Measurements from ENCODE around the gene SEC61A1.

SEC61A1 gene

GRCh38 chr3:128078322-128078721 lies 26.1 kb downstream of the SEC61A1 start:
- no peak for DNase-seq (ENCODE audit: low spot score)

GRCh38 chr3:128078875-128079274 lies 26.6 kb downstream of the SEC61A1 start:
- no peak for DNase-seq (ENCODE audit: low spot score)

GRCh38 chr3:128079823-128080222 lies 27.6 kb downstream of the SEC61A1 start:
- DNase-seq (ENCODE audit: low spot score) = no peak

GRCh38 chr3:128080323-128081080 lies 28.3 kb downstream of the SEC61A1 start:
- peak; percentile 73 for DNase-seq (ENCODE audit: low spot score)

GRCh38 chr3:128081226-128081625 lies 29.0 kb downstream of the SEC61A1 start:
- DNase-seq (ENCODE audit: low spot score) = no peak

- DNase-seq (ENCODE audit: low spot score) = peak; percentile 75
These were observed 29.6 kb downstream of the SEC61A1 start for GRCh38 chr3:128081846-128082245.

- DNase-seq (ENCODE audit: low spot score) = no peak
These were observed 30.3 kb downstream of the SEC61A1 start for GRCh38 chr3:128082546-128082945.

- DNase-seq (ENCODE audit: low spot score) = no peak
These were observed 31.2 kb downstream of the SEC61A1 start for GRCh38 chr3:128083396-128083795.

- no peak for DNase-seq (ENCODE audit: low spot score)
These were observed 31.9 kb downstream of the SEC61A1 start for GRCh38 chr3:128083980-128084674.

- DNase-seq (ENCODE audit: low spot score) = no peak
These were observed 32.4 kb downstream of the SEC61A1 start for GRCh38 chr3:128084675-128085021.

- DNase-seq (ENCODE audit: low spot score) = no peak
These were observed 36.9 kb downstream of the SEC61A1 start for GRCh38 chr3:128089135-128089534.

GRCh38 chr3:128091586-128091985 lies 39.3 kb downstream of the SEC61A1 start:
- DNase-seq (ENCODE audit: low spot score) = no peak

GRCh38 chr3:128094295-128095151 lies 42.3 kb downstream of the SEC61A1 start:
- no peak for DNase-seq (ENCODE audit: low spot score)

- DNase-seq (ENCODE audit: low spot score) = peak; percentile 93
These were observed 43.0 kb downstream of the SEC61A1 start for GRCh38 chr3:128095222-128095703.

- DNase-seq (ENCODE audit: low spot score) = no peak
These were observed 46.0 kb downstream of the SEC61A1 start for GRCh38 chr3:128098234-128098633.

GRCh38 chr3:128100161-128100560 lies 47.9 kb downstream of the SEC61A1 start:
- no peak for DNase-seq (ENCODE audit: low spot score)

- DNase-seq (ENCODE audit: low spot score) = no peak
These were observed 48.4 kb downstream of the SEC61A1 start for GRCh38 chr3:128100638-128101037.

GRCh38 chr3:128103136-128103676 lies 51.0 kb downstream of the SEC61A1 start:
- DNase-seq (ENCODE audit: low spot score) = no peak

GRCh38 chr3:128107834-128108233 lies 55.6 kb downstream of the SEC61A1 start:
- DNase-seq (ENCODE audit: low spot score) = no peak

GRCh38 chr3:128111147-128111546 lies 58.9 kb downstream of the SEC61A1 start:
- DNase-seq (ENCODE audit: low spot score) = no peak

- peak; percentile 44 for DNase-seq (ENCODE audit: low spot score)
These were observed 60.2 kb downstream of the SEC61A1 start for GRCh38 chr3:128112357-128112968.
